ENCODE data around the gene STK31. TPM values are rescaled to one million over a fixed set of nuclear protein-coding genes. Genes with fewer than 3 reads are reported as not detected.
"Not testable (repeated sequence)": the region's sequence is repeated elsewhere in the genome, so short reads cannot be mapped to it uniquely, and the experiment has no call there.

STK31 gene
- total RNA-seq, 1 donor from 2014 or later, result 1.7 TPM

GRCh38 chr7:23751852-23752251 is 41.8 kb downstream of the STK31 start:
- DNase-seq, result no peak
- TF ChIP-seq CTCF (IDR thresholded peaks at IDR 0.05; ENCODE audit: partially characterized antibody, unreplicated experiment), result no peak
- H3K27me3 Mint-ChIP-seq (ENCODE audit: unreplicated experiment), result no peaks in the 10 kb centered on the region
- no peaks in the 10 kb centered on the region for H3K4me1 Mint-ChIP-seq (ENCODE audit: low read depth, unreplicated experiment)
- H3K27ac Mint-ChIP-seq (ENCODE audit: unreplicated experiment), result no peak overlapping the region
- no peaks in the 10 kb centered on the region for H3K9me3 Mint-ChIP-seq (ENCODE audit: unreplicated experiment)
- H3K36me3 Mint-ChIP-seq (ENCODE audit: unreplicated experiment), result peaks cover 5% of the 10 kb centered on the region
- no peak overlapping the region for H3K4me3 Mint-ChIP-seq (ENCODE audit: unreplicated experiment)

GRCh38 chr7:23758839-23759238 is 48.8 kb downstream of the STK31 start:
- not testable (repeated sequence) for H3K27ac Mint-ChIP-seq (ENCODE audit: unreplicated experiment); H3K4me1 Mint-ChIP-seq (ENCODE audit: low read depth, unreplicated experiment); H3K36me3 Mint-ChIP-seq (ENCODE audit: unreplicated experiment); H3K9me3 Mint-ChIP-seq (ENCODE audit: unreplicated experiment); DNase-seq; H3K27me3 Mint-ChIP-seq (ENCODE audit: unreplicated experiment); H3K4me3 Mint-ChIP-seq (ENCODE audit: unreplicated experiment)

GRCh38 chr7:23759671-23760391 is 49.8 kb downstream of the STK31 start:
- no peak for TF ChIP-seq CTCF (IDR thresholded peaks at IDR 0.05; ENCODE audit: partially characterized antibody, unreplicated experiment)
- no peak overlapping the region for H3K4me3 Mint-ChIP-seq (ENCODE audit: unreplicated experiment)
- no peaks in the 10 kb centered on the region for H3K9me3 Mint-ChIP-seq (ENCODE audit: unreplicated experiment)
- peaks cover 5% of the 10 kb centered on the region for H3K36me3 Mint-ChIP-seq (ENCODE audit: unreplicated experiment)
- no peaks in the 10 kb centered on the region for H3K27me3 Mint-ChIP-seq (ENCODE audit: unreplicated experiment)
- no peaks in the 10 kb centered on the region for H3K4me1 Mint-ChIP-seq (ENCODE audit: low read depth, unreplicated experiment)
- DNase-seq, result no peak
- no peak overlapping the region for H3K27ac Mint-ChIP-seq (ENCODE audit: unreplicated experiment)

GRCh38 chr7:23765943-23766342 is 55.9 kb downstream of the STK31 start:
- H3K4me1 Mint-ChIP-seq (ENCODE audit: low read depth, unreplicated experiment), result no peaks in the 10 kb centered on the region
- H3K4me3 Mint-ChIP-seq (ENCODE audit: unreplicated experiment), result no peak overlapping the region
- DNase-seq, result no peak
- no peak overlapping the region for H3K27ac Mint-ChIP-seq (ENCODE audit: unreplicated experiment)
- no peaks in the 10 kb centered on the region for H3K36me3 Mint-ChIP-seq (ENCODE audit: unreplicated experiment)
- H3K9me3 Mint-ChIP-seq (ENCODE audit: unreplicated experiment), result peaks cover 2% of the 10 kb centered on the region
- peaks cover 2% of the 10 kb centered on the region for H3K27me3 Mint-ChIP-seq (ENCODE audit: unreplicated experiment)
- TF ChIP-seq CTCF (IDR thresholded peaks at IDR 0.05; ENCODE audit: partially characterized antibody, unreplicated experiment), result no peak

GRCh38 chr7:23767514-23767913 is 57.5 kb downstream of the STK31 start:
- Mint-ChIP-seq H3K36me3 (ENCODE audit: unreplicated experiment) (no peaks in the 10 kb centered on the region), H3K9me3 (ENCODE audit: unreplicated experiment) (peaks cover 2% of the 10 kb centered on the region), H3K27me3 (ENCODE audit: unreplicated experiment) (peaks cover 2% of the 10 kb centered on the region), H3K27ac (ENCODE audit: unreplicated experiment) (no peak overlapping the region), H3K4me1 (ENCODE audit: low read depth, unreplicated experiment) (no peaks in the 10 kb centered on the region), H3K4me3 (ENCODE audit: unreplicated experiment) (no peak overlapping the region)
- no peak for DNase-seq
- no peak for TF ChIP-seq CTCF (IDR thresholded peaks at IDR 0.05; ENCODE audit: partially characterized antibody, unreplicated experiment)

All from glutamatergic neuron (in vitro differentiated cells).